Forelimb muscle (tissue), 1 donor: ENCODE results near the gene DDX51. TPM values are rescaled to one million over a fixed set of nuclear protein-coding genes. Genes with fewer than 3 reads are reported as not detected.

Experiments
- DNase-seq: peaks from one replicate; pipeline ENCODE4 v3.0.0-alpha.2; 2013; ENCODE audit warnings: low read depth
- polyA plus RNA-seq: library from polyadenylated mRNA; unstranded; fragments of 120-200 nt; gene quantifications from one replicate; pipeline ENCODE4 v1.2.1, GENCODE V29; 2013; ENCODE audit not compliant: insufficient read length

DDX51 gene
- polyA plus RNA-seq, 1 donor, result 12.9 TPM

- DNase-seq, result no peak
Measured at GRCh38 chr12:132167611-132168310, 23.6 kb upstream of the DDX51 start.

GRCh38 chr12:132166801-132167591 lies 22.9 kb upstream of the DDX51 start:
- no peak for DNase-seq

DNA sequence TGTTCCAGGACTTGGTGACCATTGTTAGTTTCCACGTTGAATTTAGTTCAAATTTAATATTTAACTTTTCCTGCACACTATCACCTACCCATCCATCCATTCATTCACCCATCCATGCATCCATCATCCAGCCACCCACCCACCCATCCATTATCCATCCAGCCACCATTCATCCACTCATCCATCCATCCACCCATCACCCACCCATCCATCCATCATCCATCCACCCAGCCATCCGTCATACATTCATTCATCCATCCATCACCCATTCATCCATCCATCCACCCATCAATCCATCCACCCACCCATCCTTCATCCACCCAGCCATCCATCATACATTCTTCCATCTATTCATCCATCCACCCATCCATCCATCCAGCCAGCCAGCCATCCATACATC lies 22.0 kb upstream of the DDX51 start:
- no peak for DNase-seq

DNA sequence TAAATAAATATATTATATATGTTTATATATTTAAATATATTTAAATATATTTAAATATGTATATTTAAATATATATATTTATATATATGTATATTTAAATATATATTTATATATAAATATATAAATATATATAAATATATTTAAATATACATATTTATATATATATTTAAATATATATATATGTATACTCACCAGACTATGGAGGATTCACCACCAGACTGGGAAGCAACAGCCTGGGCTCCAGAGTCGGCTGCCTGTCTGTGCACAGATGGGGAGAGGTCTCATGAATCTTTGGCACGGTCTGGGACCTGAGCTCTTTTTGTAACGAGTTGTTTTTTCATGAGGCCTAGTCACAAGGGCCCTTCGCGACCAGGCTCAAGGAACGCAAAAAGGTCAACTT lies 21.5 kb upstream of the DDX51 start:
- no peak for DNase-seq

DNA sequence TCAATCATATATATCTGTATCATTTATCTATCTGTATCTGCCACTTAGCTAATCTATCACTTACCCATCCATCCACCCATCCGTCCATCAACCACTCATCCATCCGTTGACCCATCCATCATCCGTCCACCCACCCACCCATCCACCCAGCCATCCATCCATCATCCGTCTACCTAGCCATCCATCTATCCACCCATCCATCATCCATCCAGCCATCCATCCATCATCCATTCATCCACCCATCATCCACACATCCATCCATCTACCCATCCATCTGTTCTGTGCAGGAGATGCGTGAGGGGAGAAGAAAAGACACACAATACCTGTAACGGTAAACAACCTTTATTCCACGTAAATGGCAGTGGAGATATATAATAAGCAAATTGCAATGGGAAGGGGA lies 20.3 kb upstream of the DDX51 start:
- DNase-seq, result no peak

DNA sequence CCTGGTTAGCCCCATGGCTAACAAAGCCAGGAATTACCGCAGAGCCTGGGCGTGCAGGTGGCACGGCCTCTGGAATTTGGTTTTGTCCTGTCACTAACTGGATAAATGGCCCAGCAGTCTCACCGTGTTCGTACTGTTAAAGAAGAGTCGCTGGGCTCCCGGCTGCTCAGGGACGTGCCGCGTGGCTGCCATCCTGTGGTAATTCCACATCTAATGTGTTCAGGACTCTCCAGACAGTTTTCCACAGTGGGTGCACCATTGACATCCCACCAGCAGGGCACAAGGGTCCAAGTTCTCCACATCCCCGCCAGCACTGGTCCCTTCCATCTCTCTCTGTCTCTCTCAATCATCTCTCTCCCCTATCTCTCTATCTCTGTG lies 19.8 kb upstream of the DDX51 start:
- DNase-seq, result no peak

DNA sequence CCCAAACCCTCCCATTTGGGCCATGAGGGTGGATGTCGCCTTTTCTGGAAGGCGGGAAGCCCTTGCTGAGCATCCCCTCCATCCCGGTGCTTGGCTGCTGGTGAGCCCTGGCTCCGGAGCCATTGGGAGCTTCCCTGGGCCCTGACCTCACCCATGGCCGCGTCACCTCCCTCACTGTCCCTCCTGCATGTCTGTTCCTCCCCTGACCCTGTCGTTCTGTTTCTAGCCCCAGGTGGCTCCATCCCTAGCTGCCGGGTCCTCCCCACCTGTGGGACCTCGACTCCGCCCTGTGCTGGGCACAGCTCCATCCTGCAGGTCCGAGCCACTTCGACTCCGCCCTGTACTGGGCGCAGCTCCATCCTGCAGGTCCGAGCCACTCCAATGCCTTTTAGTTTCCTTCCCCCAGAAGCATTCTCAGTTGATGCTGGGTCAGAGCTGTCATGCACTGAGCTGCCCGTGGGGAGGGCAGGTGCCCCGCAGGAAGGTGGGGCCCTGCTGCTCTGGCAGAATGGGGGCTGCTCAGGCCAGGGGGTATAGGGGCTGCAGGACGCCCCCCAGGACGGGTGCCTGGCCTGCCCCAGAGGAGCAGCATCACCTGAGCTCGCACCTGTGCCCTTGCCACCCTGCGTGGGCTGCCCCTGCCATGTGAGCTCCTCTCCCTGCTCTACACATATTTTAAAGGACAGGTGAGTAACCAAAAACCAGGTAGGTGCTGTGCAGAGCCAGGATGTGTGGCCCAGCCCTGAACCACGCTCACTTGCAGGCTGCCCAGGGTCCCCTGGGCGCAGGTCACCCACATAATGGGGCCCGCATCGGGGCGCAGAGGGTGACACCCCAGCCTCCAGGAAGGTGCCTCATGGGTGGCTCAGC lies 19.2 kb upstream of the DDX51 start:
- DNase-seq, result no peak

GRCh38 chr12:132162508-132163031 lies 18.5 kb upstream of the DDX51 start:
- DNase-seq, result no peak

DNA sequence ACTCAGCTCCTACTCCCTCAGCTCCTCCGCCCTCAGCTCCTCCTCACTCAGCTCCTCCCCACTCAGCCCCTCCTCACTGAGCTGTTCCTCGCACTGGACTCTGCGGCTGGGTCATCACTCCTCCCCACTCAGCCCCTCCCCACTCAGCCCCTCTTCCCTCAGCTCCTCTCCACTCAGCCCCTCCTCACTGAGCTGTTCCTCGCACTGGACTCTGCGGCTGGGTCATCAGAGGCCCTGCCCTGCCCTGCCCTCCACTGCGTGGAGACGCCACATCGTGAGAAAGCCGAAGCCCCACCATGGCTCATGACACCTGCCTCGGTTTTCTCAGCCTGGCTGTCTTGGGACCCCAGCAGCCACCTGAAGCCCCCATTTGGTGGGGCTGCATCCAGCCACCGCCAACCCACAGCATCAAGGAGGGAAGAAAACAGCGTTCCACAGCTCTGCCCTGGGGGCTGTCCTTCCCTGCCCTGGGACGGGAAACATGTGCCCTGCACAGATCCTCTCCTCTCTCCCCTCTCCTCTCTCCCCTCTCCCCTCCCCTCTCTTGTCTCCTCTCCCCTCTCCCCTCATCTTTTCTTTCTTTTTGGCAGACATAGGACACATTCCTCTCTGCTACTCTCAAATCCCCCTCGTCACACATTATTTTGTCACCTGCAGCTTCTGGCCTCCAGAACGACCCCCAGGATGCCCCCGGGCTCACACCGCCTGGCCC lies 17.8 kb upstream of the DDX51 start:
- DNase-seq, result no peak

DNA sequence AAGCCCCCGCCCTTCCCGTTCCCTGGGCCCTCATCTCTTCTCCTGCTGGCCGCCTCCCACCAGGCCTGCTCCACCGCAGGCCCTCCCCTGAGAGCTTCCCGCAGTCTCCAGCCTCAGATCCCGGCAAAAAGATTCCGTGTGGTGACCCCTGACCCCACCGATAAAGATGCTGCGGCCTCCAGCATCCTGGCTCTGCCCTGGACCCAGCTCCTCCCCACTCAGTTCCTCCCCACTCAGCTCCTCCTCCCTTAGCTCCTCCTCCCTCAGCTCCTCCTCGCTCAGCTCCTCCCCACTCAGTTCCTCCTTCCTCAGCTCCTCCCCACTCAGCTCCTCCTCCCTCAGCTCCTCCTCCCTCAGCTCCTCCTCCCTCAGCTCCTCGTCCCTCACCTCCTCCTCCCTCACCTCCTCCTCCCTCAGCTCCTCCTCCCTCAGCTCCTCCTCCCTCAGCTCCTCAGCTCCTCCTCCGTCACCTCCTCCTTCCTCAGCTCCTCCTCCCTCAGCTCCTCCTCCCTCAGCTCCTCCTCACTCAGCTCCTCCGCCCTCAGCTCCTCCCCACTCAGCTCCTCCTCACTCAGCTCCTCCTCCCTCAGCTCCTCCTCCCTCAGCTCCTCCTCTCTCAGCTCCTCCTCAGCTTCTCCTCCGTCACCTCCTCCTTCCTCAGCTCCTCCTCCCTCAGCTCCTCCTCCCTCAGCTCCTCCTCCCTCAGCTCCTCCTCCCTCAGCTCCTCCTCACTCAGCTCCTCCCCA lies 17.1 kb upstream of the DDX51 start:
- DNase-seq, result no peak

- no peak for DNase-seq
Measured at GRCh38 chr12:132160601-132161035, 16.5 kb upstream of the DDX51 start.

DNA sequence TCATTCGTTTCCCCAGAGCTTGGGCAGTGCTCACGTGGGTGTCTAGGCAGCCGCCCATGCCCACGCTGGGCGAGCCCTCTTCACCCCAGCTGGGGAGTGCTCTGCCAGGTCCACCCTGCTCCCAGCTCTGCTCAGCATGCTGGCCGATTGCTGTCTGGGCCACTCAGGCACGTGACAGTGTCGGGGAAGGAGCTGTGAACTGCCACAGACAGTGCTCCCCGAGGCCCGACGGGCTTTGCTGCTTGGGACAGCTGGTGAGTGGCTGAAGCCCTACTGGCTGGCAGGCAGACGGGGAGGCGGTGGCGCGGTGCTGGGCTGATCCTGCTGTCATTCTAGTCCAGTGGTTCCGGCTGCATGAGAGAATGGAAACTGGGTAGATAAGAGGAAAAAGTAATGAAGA lies 15.9 kb upstream of the DDX51 start:
- no peak for DNase-seq

DNA sequence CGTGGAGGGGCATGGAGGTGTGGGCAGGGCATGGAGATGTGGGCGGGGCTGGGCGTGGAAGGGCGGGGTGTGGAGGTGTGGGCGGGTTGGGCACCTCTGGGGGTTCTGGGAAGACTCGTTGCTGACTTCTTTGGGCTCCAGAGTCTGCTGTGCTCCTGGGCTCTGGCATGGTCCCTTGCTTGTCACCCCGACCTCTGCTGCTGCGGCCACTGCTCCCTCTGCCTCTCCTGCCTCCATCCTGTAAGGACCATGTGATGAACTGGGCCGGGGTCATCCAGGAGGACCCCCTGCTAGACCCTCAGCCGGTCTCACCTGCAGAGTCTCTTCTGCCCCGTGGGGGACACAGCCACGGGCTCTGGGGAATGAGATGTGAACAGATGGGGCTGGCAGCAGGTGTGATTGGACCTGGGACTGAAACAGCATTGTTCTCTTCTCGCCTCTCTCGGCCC lies 15.5 kb upstream of the DDX51 start:
- DNase-seq, result no peak

GRCh38 chr12:132158677-132159554 lies 14.8 kb upstream of the DDX51 start:
- no peak for DNase-seq

DNA sequence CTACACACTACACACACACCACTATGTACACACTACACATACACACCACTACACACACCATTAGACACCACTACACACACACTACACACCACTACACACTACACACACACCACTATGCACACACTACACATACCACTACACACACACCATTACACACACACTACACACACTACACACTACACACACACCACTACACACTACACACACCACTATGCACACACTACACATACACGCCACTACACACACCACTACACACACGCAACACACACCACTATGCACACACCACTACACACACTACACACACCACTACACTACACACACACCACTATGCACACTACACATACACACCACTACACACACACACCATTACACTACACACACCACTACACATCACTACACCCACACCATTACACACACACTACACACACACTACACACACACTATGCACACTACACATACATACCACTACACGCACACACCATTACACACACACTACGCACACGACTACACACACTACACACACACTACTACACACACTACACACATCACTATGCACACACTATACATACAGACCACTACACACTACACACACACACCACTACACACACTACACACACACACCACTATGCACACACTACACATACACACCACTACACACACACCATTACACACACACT lies 13.8 kb upstream of the DDX51 start:
- DNase-seq, result no peak

GRCh38 chr12:132156573-132157325 lies 12.6 kb upstream of the DDX51 start:
- DNase-seq, result no peak

- DNase-seq, result no peak
Measured at GRCh38 chr12:132155771-132156572, 11.9 kb upstream of the DDX51 start.
